Adrenal gland (tissue), 5 donors: ENCODE measurements around the gene CARD19.
"Not testable (repeated sequence)": the region's sequence is repeated elsewhere in the genome, so short reads cannot be mapped to it uniquely, and the experiment has no call there.

Experiments used
- CTCF ChIP-seq, 6 experiments: fragments of 450-650 bp in 4 of 6; fragments of 200-600 bp in 2 of 6; sonication (generic) in 1 of 6; IDR thresholded peaks; 1 replicate in 5 of 6; 2 replicates in 1 of 6; pipeline versions ENCODE4 v1.5.1 to v1.8.0; 2016 to 2021; ENCODE audit warnings: antibody characterized with exemption in 6 of 6, mild to moderate bottlenecking in 2 of 6, moderate library complexity in 1 of 6
- POLR2A ChIP-seq, 2 donors: fragments of 450-650 bp; IDR thresholded peaks; one replicate each; pipeline ENCODE4 v1.6.1; 2017; ENCODE audit warnings: antibody characterized with exemption in 2 of 2, mild to moderate bottlenecking in 2 of 2, moderate library complexity in 1 of 2
- donor health status: DM: no; HTN: no; CAD: no.

- TF ChIP-seq CTCF, POLR2A (IDR thresholded peaks at IDR 0.05): not testable (repeated sequence)
These were observed 21.5 kb downstream of the CARD19 start for GRCh38 chr9:93117521-93117920.
